Sigmoid colon (tissue), 7 donors: ENCODE data around the gene WDR31. TPM values are rescaled to one million over a fixed set of nuclear protein-coding genes. Genes with fewer than 3 reads are reported as not detected.

ENCODE experiments used
- DNase-seq: peaks from one replicate; pipeline ENCODE4 v3.0.0-alpha.2; 2019
- H3K27ac ChIP-seq, 4 donors: fragments of 200-600 bp; sonication (generic); one replicate each; pipeline ENCODE4 v1.5.1; 2016 to 2019; ENCODE audit warnings: mild to moderate bottlenecking in 1 of 4
- H3K27me3 ChIP-seq, 3 donors: fragments of 200-600 bp; sonication (generic); one replicate each; pipeline ENCODE4 v1.5.1; 2019; ENCODE audit warnings: mild to moderate bottlenecking in 1 of 3
- H3K36me3 ChIP-seq, 4 donors: fragments of 200-600 bp; sonication (generic); one replicate each; pipeline ENCODE4 v1.5.1; 2016 to 2019
- H3K4me1 ChIP-seq, 4 donors: fragments of 200-600 bp; sonication (generic); one replicate each; pipeline ENCODE4 v1.5.1; 2017 to 2019
- H3K4me3 ChIP-seq, 4 donors: fragments of 200-600 bp; sonication (generic); one replicate each; pipeline ENCODE4 v1.5.1; 2017 to 2019; ENCODE audit warnings: mild to moderate bottlenecking in 2 of 4, moderate library complexity in 1 of 4
- H3K9me3 ChIP-seq, 4 donors: fragments of 200-600 bp in 3 of 4; sonication (generic) in 3 of 4; one replicate each; pipeline versions ENCODE4 v1.5.1 to v1.6.1; 2013 to 2019
- EP300 ChIP-seq, 4 donors: sonication (generic); formaldehyde crosslinking; IDR thresholded peaks; one replicate each; pipeline ENCODE4 v1.6.1; 2017; ENCODE audit warnings: antibody characterized with exemption in 4 of 4
- POLR2A ChIP-seq, 2 donors: fragments of 450-650 bp; IDR thresholded peaks; one replicate each; pipeline ENCODE4 v1.6.1; 2016; ENCODE audit warnings: antibody characterized with exemption in 2 of 2, mild to moderate bottlenecking in 2 of 2, moderate library complexity in 2 of 2
- POLR2AphosphoS5 ChIP-seq, 4 donors: sonication (generic); formaldehyde crosslinking; IDR thresholded peaks; one replicate each; pipeline ENCODE4 v1.6.1; 2017; ENCODE audit warnings: antibody characterized with exemption in 4 of 4
- WGBS, 2 donors: extraction: QIAGEN DNeasy Blood & Tissue Kit; methylation state at CpG; one replicate each; pipeline ENCODE4 v1.1.7; 2013; 5-methylcytosine and 5-hydroxymethylcytosine counted together
- intact Hi-C: fragments of 100-400 bp; cut with DNase I; formaldehyde crosslinking; loops from one replicate; pipeline ENCODE4 v1.15.1; 2023
- polyA plus RNA-seq, 3 donors: library from polyadenylated mRNA; stranded (reverse); fragments of 200-250 nt; gene quantifications; one replicate each; pipeline ENCODE4 v1.2.3, GENCODE V29; 2013
- total RNA-seq, 4 donors: library from RNA; depleted of rRNA; stranded (reverse); fragments of >200 nt; gene quantifications; one replicate each; pipeline ENCODE4 v1.1.0, GENCODE V29; 2016
- TF ChIP-seq, protein P1 (sequence below), 4 experiments: fragments of 450-650 bp in 3 of 4; fragments of 200-600 bp in 1 of 4; IDR thresholded peaks; one replicate each; pipeline ENCODE4 v1.5.1; 2016 to 2019; ENCODE audit warnings: antibody characterized with exemption in 4 of 4, mild to moderate bottlenecking in 3 of 4, moderate library complexity in 2 of 4
- donor health status: healthy with polysubstance abuse.
- donor health status: Bipolar disorder and iron deficiency.
- donor health status: healthy.

Gene WDR31
- total and polyA plus RNA-seq, 7 donors: 1.2 to 3.9 (median 1.9) TPM

DNA sequence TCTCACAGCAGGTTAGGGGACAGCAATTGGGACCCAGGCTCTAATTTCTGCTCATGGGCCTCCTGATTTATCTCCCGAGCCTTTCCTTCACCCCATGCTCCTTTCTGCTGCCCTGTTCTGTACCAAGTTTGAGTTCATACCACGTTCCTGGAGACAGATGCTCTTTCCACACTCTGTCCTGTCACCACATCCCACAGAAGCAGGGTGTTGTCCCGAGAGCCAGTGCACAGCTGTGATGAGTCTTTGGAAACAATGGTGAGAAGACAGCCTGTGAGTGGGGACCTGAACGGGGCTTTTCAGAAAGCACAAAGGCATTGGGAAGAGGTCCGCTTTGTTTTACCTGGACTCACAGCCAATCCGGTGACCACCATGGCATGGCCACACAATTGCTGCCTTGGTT is 17.4 kb downstream of the WDR31 start:
- no peak for TF ChIP-seq POLR2AphosphoS5 (IDR thresholded peaks at IDR 0.05)
- TF ChIP-seq, protein P1, sequence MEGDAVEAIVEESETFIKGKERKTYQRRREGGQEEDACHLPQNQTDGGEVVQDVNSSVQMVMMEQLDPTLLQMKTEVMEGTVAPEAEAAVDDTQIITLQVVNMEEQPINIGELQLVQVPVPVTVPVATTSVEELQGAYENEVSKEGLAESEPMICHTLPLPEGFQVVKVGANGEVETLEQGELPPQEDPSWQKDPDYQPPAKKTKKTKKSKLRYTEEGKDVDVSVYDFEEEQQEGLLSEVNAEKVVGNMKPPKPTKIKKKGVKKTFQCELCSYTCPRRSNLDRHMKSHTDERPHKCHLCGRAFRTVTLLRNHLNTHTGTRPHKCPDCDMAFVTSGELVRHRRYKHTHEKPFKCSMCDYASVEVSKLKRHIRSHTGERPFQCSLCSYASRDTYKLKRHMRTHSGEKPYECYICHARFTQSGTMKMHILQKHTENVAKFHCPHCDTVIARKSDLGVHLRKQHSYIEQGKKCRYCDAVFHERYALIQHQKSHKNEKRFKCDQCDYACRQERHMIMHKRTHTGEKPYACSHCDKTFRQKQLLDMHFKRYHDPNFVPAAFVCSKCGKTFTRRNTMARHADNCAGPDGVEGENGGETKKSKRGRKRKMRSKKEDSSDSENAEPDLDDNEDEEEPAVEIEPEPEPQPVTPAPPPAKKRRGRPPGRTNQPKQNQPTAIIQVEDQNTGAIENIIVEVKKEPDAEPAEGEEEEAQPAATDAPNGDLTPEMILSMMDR (IDR thresholded peaks at IDR 0.05): no peak
- no peak for TF ChIP-seq EP300 (IDR thresholded peaks at IDR 0.05)
- no peak for TF ChIP-seq POLR2A (IDR thresholded peaks at IDR 0.05)
- intact Hi-C loops: no loop called here
- DNase-seq: no peak
- Histone ChIP-seq H3K4me1 (no peaks in the 10 kb centered on the region), H3K36me3 (peaks cover 0 to 41% (median 9%) of the 10 kb centered on the region in 4 donors), H3K4me3 (no peak overlapping the region), H3K27me3 (no peaks in the 10 kb centered on the region), H3K27ac (no peak overlapping the region), H3K9me3 (no peaks in the 10 kb centered on the region)
- 86 to 87% methylated on average over 6 of the region's 6 CpGs for WGBS, 2 donors

GRCh38 chr9:113320051-113320450 is 20.0 kb downstream of the WDR31 start:
- H3K27me3 ChIP-seq: no peaks in the 10 kb centered on the region
- no peaks in the 10 kb centered on the region for H3K9me3 ChIP-seq
- peaks cover 0 to 54% (median 9%) of the 10 kb centered on the region in 4 donors for H3K36me3 ChIP-seq
- intact Hi-C loops: no loop called here
- TF ChIP-seq POLR2AphosphoS5 (IDR thresholded peaks at IDR 0.05): no peak
- TF ChIP-seq EP300 (IDR thresholded peaks at IDR 0.05): no peak
- TF ChIP-seq POLR2A (IDR thresholded peaks at IDR 0.05): no peak
- TF ChIP-seq, protein P1 (IDR thresholded peaks at IDR 0.05): no peak
- H3K4me1 ChIP-seq: no peaks in the 10 kb centered on the region
- H3K4me3 ChIP-seq: no peak overlapping the region
- WGBS, 2 donors: 92 to 95% methylated on average over 3 of the region's 3 CpGs
- DNase-seq: no peak
- no peak overlapping the region for H3K27ac ChIP-seq

DNA sequence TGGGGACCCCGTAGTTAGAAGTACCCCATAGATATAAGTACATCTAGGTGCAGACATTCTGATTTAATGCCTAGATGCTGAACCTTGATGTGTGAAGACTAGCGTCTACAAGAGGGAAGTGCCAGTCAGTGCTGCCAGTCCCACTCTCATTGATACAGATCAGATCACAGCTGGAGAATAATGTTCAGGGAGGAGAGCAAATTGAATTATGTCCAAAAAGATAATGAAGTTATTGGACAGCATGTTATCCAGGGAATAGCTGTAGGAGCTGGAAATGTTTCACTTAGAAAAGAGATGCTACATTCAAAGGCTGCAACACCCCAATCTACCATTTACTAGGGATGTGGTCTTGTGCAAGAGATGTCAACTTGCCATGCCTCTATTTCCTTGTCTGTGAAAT is 21.0 kb downstream of the WDR31 start:
- TF ChIP-seq POLR2AphosphoS5 (IDR thresholded peaks at IDR 0.05) (no peak), EP300 (IDR thresholded peaks at IDR 0.05) (no peak)
- intact Hi-C loops: no loop called here
- H3K4me1 ChIP-seq: no peaks in the 10 kb centered on the region
- H3K27me3 ChIP-seq: no peaks in the 10 kb centered on the region
- H3K36me3 ChIP-seq: peaks cover 0 to 54% (median 9%) of the 10 kb centered on the region in 4 donors
- no peak for DNase-seq
- H3K9me3 ChIP-seq: no peaks in the 10 kb centered on the region
- H3K27ac ChIP-seq: no peak overlapping the region
- 92 to 93% methylated on average over 2 of the region's 2 CpGs for WGBS, 2 donors
- no peak overlapping the region for H3K4me3 ChIP-seq

- H3K9me3 ChIP-seq: no peaks in the 10 kb centered on the region
- no peak for DNase-seq
- TF ChIP-seq, protein P1 (IDR thresholded peaks at IDR 0.05): no peak
- TF ChIP-seq POLR2A (IDR thresholded peaks at IDR 0.05): no peak
- TF ChIP-seq POLR2AphosphoS5 (IDR thresholded peaks at IDR 0.05): no peak
- TF ChIP-seq EP300 (IDR thresholded peaks at IDR 0.05): no peak
- no peak overlapping the region for H3K27ac ChIP-seq
- WGBS, 2 donors: 75 to 78% methylated on average over 2 of the region's 2 CpGs
- H3K27me3 ChIP-seq: no peaks in the 10 kb centered on the region
- intact Hi-C loops: no loop called here
- H3K4me3 ChIP-seq: no peak overlapping the region
- no peaks in the 10 kb centered on the region for H3K4me1 ChIP-seq
- H3K36me3 ChIP-seq: peaks cover 0 to 51% (median 9%) of the 10 kb centered on the region in 4 donors
Observed at GRCh38 chr9:113317777-113318176, 22.3 kb downstream of the WDR31 start.

DNA sequence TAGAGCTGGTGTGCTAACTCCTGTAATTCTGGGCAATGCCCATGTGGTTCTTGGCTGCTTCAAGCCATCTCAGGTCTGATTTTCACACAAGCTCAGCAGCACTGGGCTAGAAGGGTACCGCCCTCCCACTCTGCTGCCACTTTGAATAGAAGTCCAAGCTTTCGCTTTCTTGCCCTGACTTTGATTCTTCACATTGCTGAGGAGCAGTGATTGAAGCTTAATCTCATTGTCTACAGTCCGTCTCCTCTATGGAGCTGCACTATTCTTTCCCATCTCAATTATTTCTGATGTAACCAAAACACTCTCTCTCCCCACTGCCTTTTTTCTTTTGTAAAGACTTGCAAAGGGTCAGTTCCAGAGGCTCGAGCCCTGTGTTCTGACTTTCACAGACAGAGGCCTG is 24.0 kb downstream of the WDR31 start:
- H3K36me3 ChIP-seq: peaks cover 0 to 42% (median 7%) of the 10 kb centered on the region in 4 donors
- no peaks in the 10 kb centered on the region for H3K4me1 ChIP-seq
- DNase-seq: no peak
- TF ChIP-seq, protein P1 (IDR thresholded peaks at IDR 0.05): no peak
- TF ChIP-seq EP300 (IDR thresholded peaks at IDR 0.05): no peak
- no peak for TF ChIP-seq POLR2AphosphoS5 (IDR thresholded peaks at IDR 0.05)
- TF ChIP-seq POLR2A (IDR thresholded peaks at IDR 0.05): no peak
- no peaks in the 10 kb centered on the region for H3K9me3 ChIP-seq
- H3K27me3 ChIP-seq: no peaks in the 10 kb centered on the region
- H3K27ac ChIP-seq: no peak overlapping the region
- 93 to 98% methylated on average over 4 of the region's 4 CpGs for WGBS, 2 donors
- intact Hi-C loops: no loop called here
- H3K4me3 ChIP-seq: no peak overlapping the region
